Neural progenitor cell (in vitro differentiated cells): ENCODE measurements around the gene KIF16B. TPM values are rescaled to one million over a fixed set of nuclear protein-coding genes. Genes with fewer than 3 reads are reported as not detected.

Experiments used
- DNase-seq: peaks from one replicate; pipeline ENCODE4 v3.0.0-alpha.2; 2016; ENCODE audit warnings: low spot score
- H2AFZ ChIP-seq: fragments of 200-600 bp; sonication (generic); replicated peaks from 2 replicates; pipeline ENCODE4 v1.6.1; 2016; ENCODE audit warnings: antibody characterized with exemption
- H3F3A ChIP-seq: fragments of 200-600 bp; sonication (generic); 2 replicates; pipeline ENCODE4 v1.6.1; 2016; ENCODE audit warnings: antibody characterized with exemption, low read depth
- H3K27ac ChIP-seq: fragments of 200-600 bp; sonication (generic); 2 replicates; pipeline ENCODE4 v1.5.1; 2016; ENCODE audit warnings: mild to moderate bottlenecking
- H3K27me3 ChIP-seq: fragments of 200-600 bp; sonication (generic); 2 replicates; pipeline ENCODE4 v1.6.1; 2016; ENCODE audit warnings: mild to moderate bottlenecking, moderate library complexity
- H3K36me3 ChIP-seq: fragments of 200-600 bp; sonication (generic); 2 replicates; pipeline ENCODE4 v1.5.1; 2016
- H3K4me1 ChIP-seq: fragments of 200-600 bp; sonication (generic); 2 replicates; pipeline ENCODE4 v1.6.1; 2016; ENCODE audit warnings: mixed run types
- H3K4me2 ChIP-seq: fragments of 200-600 bp; sonication (generic); 2 replicates; pipeline ENCODE4 v1.6.1; 2016
- H3K4me3 ChIP-seq: fragments of 200-600 bp; sonication (generic); 2 replicates; pipeline ENCODE4 v1.5.1; 2016
- H3K79me2 ChIP-seq: fragments of 200-600 bp; sonication (generic); 2 replicates; pipeline ENCODE4 v1.6.1; 2016; ENCODE audit warnings: low read depth
- H3K9ac ChIP-seq: fragments of 200-600 bp; sonication (generic); 2 replicates; pipeline ENCODE4 v1.6.1; 2016
- H3K9me3 ChIP-seq: fragments of 200-600 bp; sonication (generic); 2 replicates; pipeline ENCODE4 v1.5.1; 2016; ENCODE audit warnings: low read depth
- H4K20me1 ChIP-seq: fragments of 200-600 bp; sonication (generic); 2 replicates; pipeline ENCODE4 v1.6.1; 2016; ENCODE audit warnings: low read depth
- H3K27ac Mint-ChIP-seq: 3 replicates; pipeline ENCODE4 v1.8.0; 2021; ENCODE audit warnings: mixed read lengths
- H3K27me3 Mint-ChIP-seq: 2 replicates; pipeline ENCODE4 v1.8.0; 2022; ENCODE audit warnings: low read depth, mild to moderate bottlenecking, inconsistent platforms, moderate library complexity, mixed read lengths; ENCODE audit not compliant: insufficient read depth
- H3K36me3 Mint-ChIP-seq: 3 replicates; pipeline ENCODE4 v1.8.0; 2021; ENCODE audit warnings: mixed read lengths
- H3K4me1 Mint-ChIP-seq: 3 replicates; pipeline ENCODE4 v1.8.0; 2021; ENCODE audit warnings: mixed read lengths
- H3K4me3 Mint-ChIP-seq: 3 replicates; pipeline ENCODE4 v1.8.0; 2021; ENCODE audit warnings: mild to moderate bottlenecking, moderate library complexity, mixed read lengths
- H3K9me3 Mint-ChIP-seq: 3 replicates; pipeline ENCODE4 v1.8.0; 2020; ENCODE audit warnings: mixed read lengths
- CTCF ChIP-seq: fragments of 200-600 bp; sonication (generic); IDR thresholded peaks from 2 replicates; pipeline ENCODE4 v1.5.1; 2017; ENCODE audit warnings: antibody characterized with exemption, mild to moderate bottlenecking
- EZH2 ChIP-seq: fragments of 200-600 bp; sonication (generic); IDR thresholded peaks from 2 replicates; pipeline ENCODE4 v1.6.1; 2017; ENCODE audit warnings: antibody characterized with exemption, mild to moderate bottlenecking, moderate library complexity
- EZH2phosphoT487 ChIP-seq: fragments of 200-600 bp; sonication (generic); IDR thresholded peaks from 2 replicates; pipeline ENCODE4 v1.6.1; 2017; ENCODE audit warnings: antibody characterized with exemption
- total RNA-seq: library from RNA; depleted of rRNA; stranded (reverse); fragments of >200 nt; gene quantifications from 2 replicates; pipeline ENCODE4 v1.2.3, GENCODE V29; 2015; ENCODE audit warnings: low replicate concordance

Gene KIF16B
- total RNA-seq, 1 donor from 2014 or later: 15.5 TPM

GRCh38 chr20:16337707-16338106, 235.5 kb downstream of the KIF16B start:
- Mint-ChIP-seq H3K4me3 (no peak overlapping the region), H3K36me3 (peaks cover 15% of the 10 kb centered on the region), H3K4me1 (no peaks in the 10 kb centered on the region), H3K27ac (no peak overlapping the region), H3K9me3 (peaks cover 14% of the 10 kb centered on the region), H3K27me3 (peaks cover 3% of the 10 kb centered on the region)
- Histone ChIP-seq H3F3A (no peaks in the 10 kb centered on the region), H3K4me3 (no peak overlapping the region), H3K9ac (no peak overlapping the region), H4K20me1 (no peaks in the 10 kb centered on the region), H3K4me1 (no peaks in the 10 kb centered on the region), H3K79me2 (no peaks in the 10 kb centered on the region), H3K4me2 (no peak overlapping the region), H2AFZ (no peak overlapping the region), H3K36me3 (no peaks in the 10 kb centered on the region), H3K27ac (no peak overlapping the region), H3K9me3 (no peaks in the 10 kb centered on the region), H3K27me3 (no peaks in the 10 kb centered on the region)
- DNase-seq: no peak
- TF ChIP-seq EZH2phosphoT487: no peak
- no peak for TF ChIP-seq EZH2
- TF ChIP-seq CTCF: no peak

DNA sequence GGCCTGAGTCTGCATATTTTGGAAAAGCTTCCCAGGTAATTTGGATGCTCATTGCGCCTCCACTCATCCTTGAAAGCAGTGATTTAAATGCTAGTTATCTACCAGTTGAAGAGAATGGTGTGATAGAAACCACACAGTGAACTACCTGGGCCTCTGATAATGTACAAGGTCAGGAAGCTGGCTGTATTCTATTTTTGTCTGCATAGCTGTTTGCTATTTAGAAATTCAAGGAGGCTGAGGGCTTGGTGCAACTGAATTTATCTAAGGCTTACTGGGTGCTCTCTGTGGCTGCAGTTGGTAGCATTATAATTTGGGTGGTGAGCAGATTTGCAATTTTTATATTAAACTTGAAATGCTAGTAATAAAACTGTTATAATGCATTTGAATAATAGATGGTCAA, 245.6 kb downstream of the KIF16B start:
- TF ChIP-seq CTCF: no peak
- no peak for TF ChIP-seq EZH2
- no peak for TF ChIP-seq EZH2phosphoT487
- Histone ChIP-seq H3K4me2 (no peak overlapping the region), H3K27ac (no peak overlapping the region), H3K79me2 (no peaks in the 10 kb centered on the region), H2AFZ (no peak overlapping the region), H3K4me3 (no peak overlapping the region), H3K36me3 (no peaks in the 10 kb centered on the region), H4K20me1 (no peaks in the 10 kb centered on the region), H3K27me3 (no peaks in the 10 kb centered on the region), H3K4me1 (peaks cover 13% of the 10 kb centered on the region), H3F3A (no peaks in the 10 kb centered on the region), H3K9ac (no peak overlapping the region), H3K9me3 (peaks cover 10% of the 10 kb centered on the region)
- H3K9me3 Mint-ChIP-seq: peaks cover 13% of the 10 kb centered on the region
- peaks cover 3% of the 10 kb centered on the region for H3K36me3 Mint-ChIP-seq
- no peak for DNase-seq
- no peak overlapping the region for H3K27ac Mint-ChIP-seq
- H3K4me3 Mint-ChIP-seq: no peak overlapping the region
- peaks cover 3% of the 10 kb centered on the region for H3K4me1 Mint-ChIP-seq
- no peaks in the 10 kb centered on the region for H3K27me3 Mint-ChIP-seq

DNA sequence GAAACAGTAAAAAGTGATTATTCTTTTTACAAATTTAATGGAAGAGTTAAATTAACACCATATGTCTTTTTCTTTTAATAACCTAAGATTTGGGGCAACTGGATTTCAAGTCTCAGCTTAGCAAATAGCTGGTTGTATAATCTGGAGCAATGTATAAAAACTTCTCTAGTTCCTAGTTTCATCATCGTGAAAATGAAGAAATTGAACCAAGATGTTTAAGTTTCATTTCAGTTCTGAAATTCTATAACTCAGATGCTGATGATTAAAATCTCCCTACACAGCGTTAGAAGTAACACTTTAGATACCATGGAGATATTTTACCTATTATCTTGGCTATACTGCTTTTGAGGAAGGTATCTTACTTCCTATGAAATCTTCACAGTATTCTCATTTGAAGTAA, 252.0 kb downstream of the KIF16B start:
- peaks cover 15% of the 10 kb centered on the region for H3F3A ChIP-seq
- peaks cover 9% of the 10 kb centered on the region for H3K9me3 ChIP-seq
- no peaks in the 10 kb centered on the region for H3K27me3 ChIP-seq
- no peaks in the 10 kb centered on the region for H3K79me2 ChIP-seq
- no peak for TF ChIP-seq CTCF
- no peak for TF ChIP-seq EZH2phosphoT487
- no peak for TF ChIP-seq EZH2
- H2AFZ ChIP-seq: no peak overlapping the region
- H3K4me2 ChIP-seq: no peak overlapping the region
- DNase-seq: no peak
- H3K4me1 Mint-ChIP-seq: peaks cover 8% of the 10 kb centered on the region
- H3K9me3 Mint-ChIP-seq: peaks cover 16% of the 10 kb centered on the region
- no peaks in the 10 kb centered on the region for H3K27me3 Mint-ChIP-seq
- no peaks in the 10 kb centered on the region for H3K36me3 ChIP-seq
- H3K4me3 ChIP-seq: no peak overlapping the region
- H3K27ac ChIP-seq: no peak overlapping the region
- H3K27ac Mint-ChIP-seq: no peak overlapping the region
- H3K4me1 ChIP-seq: peaks cover 19% of the 10 kb centered on the region
- no peaks in the 10 kb centered on the region for H4K20me1 ChIP-seq
- H3K36me3 Mint-ChIP-seq: peaks cover 11% of the 10 kb centered on the region
- H3K4me3 Mint-ChIP-seq: no peak overlapping the region
- H3K9ac ChIP-seq: no peak overlapping the region
